ENCODE results near the gene ZNF311.

The ZNF311 gene

DNA sequence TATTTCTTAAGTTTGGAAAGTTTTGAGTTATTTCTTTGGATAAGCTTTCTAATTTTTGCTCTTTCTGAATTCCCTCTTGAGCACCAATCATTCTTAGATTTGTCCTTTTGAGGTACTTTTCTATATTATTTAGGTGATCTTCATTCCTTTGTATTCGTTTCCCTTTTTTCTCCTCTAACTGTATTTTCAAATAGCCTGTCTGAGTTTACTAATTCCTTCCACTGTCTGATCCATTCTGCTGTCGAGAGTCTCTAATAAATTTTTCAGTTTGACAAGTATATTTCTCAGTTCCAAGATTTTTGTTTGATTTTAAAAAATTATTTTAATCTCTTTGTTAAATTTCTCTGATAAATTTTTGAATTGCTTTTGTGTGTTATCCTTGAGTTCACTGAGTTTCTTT, 16.3 kb upstream of the ZNF311 start:
- TF ChIP-seq CTCF (IDR thresholded peaks at IDR 0.05; ENCODE audit: low read length) (no peak), EZH2 (optimal IDR thresholded peaks at IDR 0.05; ENCODE audit: low read depth, low read length) (no peak), EZH2phosphoT487 (IDR thresholded peaks at IDR 0.05; ENCODE audit: low read length) (no peak)
- Histone ChIP-seq H3K9ac (ENCODE audit: low read length) (no peak overlapping the region), H3K9me2 (replicated peaks; ENCODE audit: insufficient read depth, low read length) (no peaks in the 10 kb centered on the region), H3K4me3 (ENCODE audit: low read length) (no peak overlapping the region), H2AFZ (ENCODE audit: low read length) (no peak overlapping the region), H3K79me2 (ENCODE audit: low read length) (no peaks in the 10 kb centered on the region), H3K4me1 (ENCODE audit: low read length) (no peaks in the 10 kb centered on the region), H3F3A (ENCODE audit: insufficient read depth, low read length) (no peaks in the 10 kb centered on the region), H3K9me3 (replicated peaks; ENCODE audit: insufficient read depth, low read length) (no peaks in the 10 kb centered on the region), H4K20me1 (ENCODE audit: insufficient read depth, low read length) (no peaks in the 10 kb centered on the region), H3K4me2 (ENCODE audit: low read depth, low read length) (no peak overlapping the region), H3K27ac (ENCODE audit: low read length) (no peak overlapping the region), H3K27me3 (replicated peaks; ENCODE audit: insufficient read depth, low read length) (no peaks in the 10 kb centered on the region), H3K36me3 (replicated peaks; ENCODE audit: insufficient read depth, low read length) (no peaks in the 10 kb centered on the region)
- DNase-seq: no peak

GRCh38 chr6:29019629-29020028, 14.5 kb upstream of the ZNF311 start:
- Histone ChIP-seq H2AFZ (ENCODE audit: low read length) (no peak overlapping the region), H3K79me2 (ENCODE audit: low read length) (no peaks in the 10 kb centered on the region), H3K27ac (ENCODE audit: low read length) (no peak overlapping the region), H3K9ac (ENCODE audit: low read length) (no peak overlapping the region), H3K4me1 (ENCODE audit: low read length) (no peaks in the 10 kb centered on the region), H3K27me3 (replicated peaks; ENCODE audit: insufficient read depth, low read length) (no peaks in the 10 kb centered on the region), H3K4me3 (ENCODE audit: low read length) (no peak overlapping the region), H4K20me1 (ENCODE audit: insufficient read depth, low read length) (no peaks in the 10 kb centered on the region), H3K9me2 (replicated peaks; ENCODE audit: insufficient read depth, low read length) (no peaks in the 10 kb centered on the region), H3K36me3 (replicated peaks; ENCODE audit: insufficient read depth, low read length) (no peaks in the 10 kb centered on the region), H3K9me3 (replicated peaks; ENCODE audit: insufficient read depth, low read length) (no peaks in the 10 kb centered on the region), H3F3A (ENCODE audit: insufficient read depth, low read length) (no peaks in the 10 kb centered on the region), H3K4me2 (ENCODE audit: low read depth, low read length) (no peak overlapping the region)
- DNase-seq: no peak
- TF ChIP-seq CTCF (IDR thresholded peaks at IDR 0.05; ENCODE audit: low read length) (no peak), EZH2 (optimal IDR thresholded peaks at IDR 0.05; ENCODE audit: low read depth, low read length) (no peak), EZH2phosphoT487 (IDR thresholded peaks at IDR 0.05; ENCODE audit: low read length) (no peak)

GRCh38 chr6:29017428-29017802, 12.3 kb upstream of the ZNF311 start:
- TF ChIP-seq EZH2 (optimal IDR thresholded peaks at IDR 0.05; ENCODE audit: low read depth, low read length) (no peak), CTCF (IDR thresholded peaks at IDR 0.05; ENCODE audit: low read length) (no peak), EZH2phosphoT487 (IDR thresholded peaks at IDR 0.05; ENCODE audit: low read length) (no peak)
- H3K27me3 ChIP-seq (replicated peaks; ENCODE audit: insufficient read depth, low read length): no peaks in the 10 kb centered on the region
- H3K4me3 ChIP-seq (ENCODE audit: low read length): no peak overlapping the region
- no peak overlapping the region for H2AFZ ChIP-seq (ENCODE audit: low read length)
- H3K4me1 ChIP-seq (ENCODE audit: low read length): no peaks in the 10 kb centered on the region
- DNase-seq: no peak
- no peaks in the 10 kb centered on the region for H3F3A ChIP-seq (ENCODE audit: insufficient read depth, low read length)
- H3K9ac ChIP-seq (ENCODE audit: low read length): no peak overlapping the region
- H3K36me3 ChIP-seq (replicated peaks; ENCODE audit: insufficient read depth, low read length): no peaks in the 10 kb centered on the region
- no peaks in the 10 kb centered on the region for H3K9me3 ChIP-seq (replicated peaks; ENCODE audit: insufficient read depth, low read length)
- no peaks in the 10 kb centered on the region for H4K20me1 ChIP-seq (ENCODE audit: insufficient read depth, low read length)
- H3K9me2 ChIP-seq (replicated peaks; ENCODE audit: insufficient read depth, low read length): no peaks in the 10 kb centered on the region
- no peak overlapping the region for H3K27ac ChIP-seq (ENCODE audit: low read length)
- H3K4me2 ChIP-seq (ENCODE audit: low read depth, low read length): peak overlapping the region; percentile 90; the same call in 1 of the 2 replicates
- no peaks in the 10 kb centered on the region for H3K79me2 ChIP-seq (ENCODE audit: low read length)
